Parathyroid adenoma (tissue), 2 donors: ENCODE data around the gene BMP5.

Experiments used
- H2AFZ ChIP-seq: fragments of 300-600 bp; sonication (generic); one replicate; pipeline ENCODE4 v1.7.0; 2017; ENCODE audit warnings: antibody characterized with exemption, mild to moderate bottlenecking
- H3K27ac ChIP-seq: fragments of 300-600 bp; sonication (generic); one replicate; pipeline ENCODE4 v1.7.0; 2017
- H3K27me3 ChIP-seq: fragments of 300-600 bp; sonication (generic); one replicate; pipeline ENCODE4 v1.7.0; 2017; ENCODE audit warnings: low read length; ENCODE audit not compliant: control insufficient read depth, insufficient read depth
- H3K36me3 ChIP-seq: fragments of 300-600 bp; sonication (generic); one replicate; pipeline ENCODE4 v1.7.0; 2017; ENCODE audit warnings: low read length; ENCODE audit not compliant: control insufficient read depth, insufficient read depth
- H3K4me1 ChIP-seq: fragments of 300-600 bp; sonication (generic); one replicate; pipeline ENCODE4 v1.7.0; 2017; ENCODE audit warnings: control low read depth
- H3K4me2 ChIP-seq: fragments of 300-600 bp; sonication (generic); one replicate; pipeline ENCODE4 v1.7.0; 2017; ENCODE audit warnings: low read length
- H3K4me3 ChIP-seq: fragments of 300-600 bp; sonication (generic); one replicate; pipeline ENCODE4 v1.7.0; 2017; ENCODE audit warnings: low read depth, low read length
- H3K79me2 ChIP-seq: fragments of 300-600 bp; sonication (generic); one replicate; pipeline ENCODE4 v1.7.0; 2017; ENCODE audit warnings: control low read depth
- H3K9ac ChIP-seq: fragments of 300-600 bp; sonication (generic); one replicate; pipeline ENCODE4 v1.7.0; 2017; ENCODE audit warnings: mild to moderate bottlenecking
- H3K9me3 ChIP-seq: fragments of 300-600 bp; sonication (generic); one replicate; pipeline ENCODE4 v1.7.0; 2017; ENCODE audit warnings: low read length; ENCODE audit not compliant: control insufficient read depth
- TF ChIP-seq, protein P1 (sequence below): fragments of 300-600 bp; sonication (generic); IDR thresholded peaks from one replicate; pipeline ENCODE4 v1.7.0; 2017; ENCODE audit warnings: antibody characterized with exemption, mild to moderate bottlenecking
- donor health status: primary hyperparathyroidism.

The BMP5 gene

GRCh38 chr6:55839080-55839479 lies 36.3 kb downstream of the BMP5 start:
- H3K9ac ChIP-seq, result no peak overlapping the region
- no peak overlapping the region for H3K4me2 ChIP-seq
- no peak overlapping the region for H3K4me3 ChIP-seq
- H3K27me3 ChIP-seq, result no peaks in the 10 kb centered on the region
- no peaks in the 10 kb centered on the region for H3K36me3 ChIP-seq
- H3K4me1 ChIP-seq, result no peaks in the 10 kb centered on the region
- no peaks in the 10 kb centered on the region for H3K9me3 ChIP-seq
- H3K27ac ChIP-seq, result no peak overlapping the region
- TF ChIP-seq, protein P1, sequence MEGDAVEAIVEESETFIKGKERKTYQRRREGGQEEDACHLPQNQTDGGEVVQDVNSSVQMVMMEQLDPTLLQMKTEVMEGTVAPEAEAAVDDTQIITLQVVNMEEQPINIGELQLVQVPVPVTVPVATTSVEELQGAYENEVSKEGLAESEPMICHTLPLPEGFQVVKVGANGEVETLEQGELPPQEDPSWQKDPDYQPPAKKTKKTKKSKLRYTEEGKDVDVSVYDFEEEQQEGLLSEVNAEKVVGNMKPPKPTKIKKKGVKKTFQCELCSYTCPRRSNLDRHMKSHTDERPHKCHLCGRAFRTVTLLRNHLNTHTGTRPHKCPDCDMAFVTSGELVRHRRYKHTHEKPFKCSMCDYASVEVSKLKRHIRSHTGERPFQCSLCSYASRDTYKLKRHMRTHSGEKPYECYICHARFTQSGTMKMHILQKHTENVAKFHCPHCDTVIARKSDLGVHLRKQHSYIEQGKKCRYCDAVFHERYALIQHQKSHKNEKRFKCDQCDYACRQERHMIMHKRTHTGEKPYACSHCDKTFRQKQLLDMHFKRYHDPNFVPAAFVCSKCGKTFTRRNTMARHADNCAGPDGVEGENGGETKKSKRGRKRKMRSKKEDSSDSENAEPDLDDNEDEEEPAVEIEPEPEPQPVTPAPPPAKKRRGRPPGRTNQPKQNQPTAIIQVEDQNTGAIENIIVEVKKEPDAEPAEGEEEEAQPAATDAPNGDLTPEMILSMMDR, result no peak
- no peaks in the 10 kb centered on the region for H3K79me2 ChIP-seq
- H2AFZ ChIP-seq, result no peak overlapping the region

DNA sequence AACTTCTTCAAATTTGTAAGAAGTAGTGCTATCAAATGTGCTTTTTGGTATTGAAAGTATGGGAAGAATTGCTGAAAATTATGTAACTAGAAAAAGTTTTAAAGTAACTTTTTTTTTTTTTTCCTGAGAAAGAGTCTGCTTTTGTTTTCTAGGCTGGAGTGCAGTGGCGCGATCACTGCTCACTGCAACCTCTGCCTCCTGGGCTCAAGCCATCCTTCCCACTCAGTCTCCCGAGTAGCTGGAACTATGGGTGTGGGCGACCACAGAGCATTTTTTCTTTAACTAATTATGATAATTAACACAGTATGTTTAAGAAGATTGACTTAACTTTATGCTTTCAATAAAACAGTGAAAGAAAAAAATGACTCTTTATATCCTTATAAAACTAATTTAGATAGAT lies 38.4 kb downstream of the BMP5 start:
- H3K36me3 ChIP-seq, result no peaks in the 10 kb centered on the region
- H2AFZ ChIP-seq, result no peak overlapping the region

GRCh38 chr6:55836481-55836880 lies 38.9 kb downstream of the BMP5 start:
- H2AFZ ChIP-seq, result no peak overlapping the region
- H3K9ac ChIP-seq, result no peak overlapping the region
- no peaks in the 10 kb centered on the region for H3K36me3 ChIP-seq
- no peaks in the 10 kb centered on the region for H3K27me3 ChIP-seq
- TF ChIP-seq, protein P1, result no peak
- H3K79me2 ChIP-seq, result no peaks in the 10 kb centered on the region
- H3K27ac ChIP-seq, result no peak overlapping the region
- no peaks in the 10 kb centered on the region for H3K4me1 ChIP-seq
- H3K9me3 ChIP-seq, result no peaks in the 10 kb centered on the region
- no peak overlapping the region for H3K4me2 ChIP-seq
- no peak overlapping the region for H3K4me3 ChIP-seq

More for the DNA sequence above, 38.4 kb downstream of the BMP5 start:
- Histone ChIP-seq H3K4me3 (no peak overlapping the region), H3K9me3 (no peaks in the 10 kb centered on the region), H3K27me3 (no peaks in the 10 kb centered on the region), H3K4me2 (no peak overlapping the region), H3K27ac (no peak overlapping the region), H3K4me1 (no peaks in the 10 kb centered on the region), H3K79me2 (no peaks in the 10 kb centered on the region), H3K9ac (no peak overlapping the region)
- TF ChIP-seq, protein P1, result no peak

- Histone ChIP-seq H3K79me2 (no peaks in the 10 kb centered on the region), H2AFZ (no peak overlapping the region), H3K9ac (no peak overlapping the region), H3K9me3 (no peaks in the 10 kb centered on the region), H3K4me1 (no peaks in the 10 kb centered on the region), H3K4me2 (no peak overlapping the region), H3K4me3 (no peak overlapping the region), H3K27ac (no peak overlapping the region), H3K27me3 (no peaks in the 10 kb centered on the region), H3K36me3 (no peaks in the 10 kb centered on the region)
- TF ChIP-seq, protein P1, result no peak
Measured at GRCh38 chr6:55835220-55835619, 40.2 kb downstream of the BMP5 start.

DNA sequence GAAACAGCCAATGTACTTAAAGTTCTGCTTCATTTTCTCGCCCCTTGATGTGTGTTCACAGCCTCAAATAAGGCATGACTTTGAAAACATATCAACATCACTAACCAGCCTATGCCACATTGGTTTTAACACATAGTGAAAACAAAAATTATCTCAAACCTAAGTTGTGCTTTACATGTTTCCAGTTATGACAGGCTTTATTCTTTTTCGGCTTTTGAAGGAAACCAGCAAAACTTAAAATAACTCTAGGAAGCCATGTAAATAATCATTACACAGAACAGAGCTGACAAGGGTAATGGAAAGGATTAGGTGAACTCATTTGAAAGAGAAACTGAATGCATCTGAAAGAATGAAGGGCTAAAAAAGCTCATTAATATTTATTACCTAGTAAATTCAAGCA lies 42.1 kb downstream of the BMP5 start:
- H3K27ac ChIP-seq, result no peak overlapping the region

More for the DNA sequence above, 42.1 kb downstream of the BMP5 start:
- H3K36me3 ChIP-seq, result no peaks in the 10 kb centered on the region
- H3K4me2 ChIP-seq, result no peak overlapping the region
- no peaks in the 10 kb centered on the region for H3K9me3 ChIP-seq
- H3K9ac ChIP-seq, result no peak overlapping the region
- TF ChIP-seq, protein P1, result no peak
- no peak overlapping the region for H3K4me3 ChIP-seq
- no peak overlapping the region for H2AFZ ChIP-seq
- H3K4me1 ChIP-seq, result no peaks in the 10 kb centered on the region
- no peaks in the 10 kb centered on the region for H3K79me2 ChIP-seq
- H3K27me3 ChIP-seq, result no peaks in the 10 kb centered on the region
